Measurements from ENCODE around the gene PSMC5.
"Not testable (repeated sequence)": the region's sequence is repeated elsewhere in the genome, so short reads cannot be mapped to it uniquely, and the experiment has no call there.

Gene PSMC5

GRCh38 chr17:63827002-63827800 is at the start of gene PSMC5, which contains the start of gene FTSJ3:
TSS of gene PSMC5 (plus strand) at chr17:63827431. CDS start at chr17:63827491, 60 bp downstream.
TSS of gene FTSJ3 (minus strand) at chr17:63827663. CDS start at chr17:63826902, 761 bp downstream.
- peak; percentile 91 for DNase-seq

- no peak for DNase-seq
Observed at GRCh38 chr17:63780507-63780906, 46.7 kb upstream of the PSMC5 start.

- DNase-seq: no peak
Observed at GRCh38 chr17:63780928-63781327, 46.3 kb upstream of the PSMC5 start.

- DNase-seq: no peak
Observed at GRCh38 chr17:63783522-63783921, 43.7 kb upstream of the PSMC5 start.

GRCh38 chr17:63785556-63785955 is 41.7 kb upstream of the PSMC5 start:
- no peak for DNase-seq

GRCh38 chr17:63786117-63786516 is 41.1 kb upstream of the PSMC5 start:
- DNase-seq: no peak

- no peak for DNase-seq
Observed at GRCh38 chr17:63786971-63787711, 40.1 kb upstream of the PSMC5 start.

GRCh38 chr17:63790057-63790456 is 37.2 kb upstream of the PSMC5 start:
- DNase-seq: no peak

GRCh38 chr17:63792055-63792729 is 35.0 kb upstream of the PSMC5 start:
- DNase-seq: no peak

- not testable (repeated sequence) for DNase-seq
Observed at GRCh38 chr17:63796375-63796774, 30.9 kb upstream of the PSMC5 start.

- DNase-seq: no peak
Observed at GRCh38 chr17:63798572-63799106, 28.6 kb upstream of the PSMC5 start.

GRCh38 chr17:63800783-63801182 is 26.4 kb upstream of the PSMC5 start:
- DNase-seq: no peak

GRCh38 chr17:63804328-63804727 is 22.9 kb upstream of the PSMC5 start:
- no peak for DNase-seq

GRCh38 chr17:63805591-63805990 is 21.6 kb upstream of the PSMC5 start:
- no peak for DNase-seq

GRCh38 chr17:63809970-63810369 is 17.3 kb upstream of the PSMC5 start:
- DNase-seq: no peak

GRCh38 chr17:63816123-63816522 is 11.1 kb upstream of the PSMC5 start:
- DNase-seq: no peak

GRCh38 chr17:63816669-63817068 is 10.6 kb upstream of the PSMC5 start:
- DNase-seq: no peak

GRCh38 chr17:63817736-63818385 is 9.4 kb upstream of the PSMC5 start:
- no peak for DNase-seq

GRCh38 chr17:63819131-63819530 is 8.1 kb upstream of the PSMC5 start:
- no peak for DNase-seq

GRCh38 chr17:63819585-63820537 is 7.4 kb upstream of the PSMC5 start:
- DNase-seq: no peak

GRCh38 chr17:63820963-63821561 is 6.2 kb upstream of the PSMC5 start:
- no peak for DNase-seq
